Tibial artery (tissue), 4 donors: ENCODE results near the gene ACTL8.

ENCODE experiments used
- DNase-seq, 2 donors: peaks; one replicate each; pipeline ENCODE4 v3.0.0-alpha.2; 2019
- H3K27ac ChIP-seq, 2 donors: fragments of 200-600 bp; sonication (generic) in 1 of 2; 1 replicate in 1 of 2; 2 replicates in 1 of 2; pipeline ENCODE4 v1.5.1; 2018 to 2019; ENCODE audit warnings: mild to moderate bottlenecking in 1 of 2
- H3K27me3 ChIP-seq, 2 donors: fragments of 200-600 bp; sonication (generic) in 1 of 2; one replicate each; pipeline versions ENCODE4 v1.5.1 to v1.6.0; 2016 to 2019
- H3K36me3 ChIP-seq, 3 donors: fragments of 200-600 bp; sonication (generic) in 2 of 3; one replicate each; pipeline ENCODE4 v1.5.1; 2016 to 2019; ENCODE audit warnings: mild to moderate bottlenecking in 2 of 3
- H3K4me1 ChIP-seq, 4 donors: fragments of 200-600 bp; sonication (generic) in 2 of 4; 1 replicate in 3 of 4; 2 replicates in 1 of 4; pipeline ENCODE4 v1.5.1; 2016 to 2019
- H3K4me3 ChIP-seq, 2 donors: fragments of 200-600 bp; sonication (generic) in 1 of 2; 1 replicate in 1 of 2; 2 replicates in 1 of 2; pipeline ENCODE4 v1.5.1; 2018 to 2019; ENCODE audit warnings: mild to moderate bottlenecking in 2 of 2
- H3K9me3 ChIP-seq, 3 donors: fragments of 200-600 bp; sonication (generic) in 1 of 3; one replicate each; pipeline ENCODE4 v1.5.1; 2016 to 2019
- intact Hi-C: fragments of 100-400 bp; cut with DNase I; formaldehyde crosslinking; loops from one replicate; pipeline ENCODE4 v1.15.0; 2023; ENCODE audit warnings: low total_unique reads
- TF ChIP-seq, protein P1 (sequence below), 2 experiments: fragments of 200-600 bp in 1 of 2; fragments of 450-650 bp in 1 of 2; IDR thresholded peaks; one replicate each; pipeline ENCODE4 v1.5.1; 2017 to 2019; ENCODE audit warnings: antibody characterized with exemption in 2 of 2, mild to moderate bottlenecking in 1 of 2, moderate library complexity in 1 of 2

The ACTL8 gene

GRCh38 chr1:17711941-17712340 lies 43.2 kb upstream of the ACTL8 start:
- TF ChIP-seq, protein P1, sequence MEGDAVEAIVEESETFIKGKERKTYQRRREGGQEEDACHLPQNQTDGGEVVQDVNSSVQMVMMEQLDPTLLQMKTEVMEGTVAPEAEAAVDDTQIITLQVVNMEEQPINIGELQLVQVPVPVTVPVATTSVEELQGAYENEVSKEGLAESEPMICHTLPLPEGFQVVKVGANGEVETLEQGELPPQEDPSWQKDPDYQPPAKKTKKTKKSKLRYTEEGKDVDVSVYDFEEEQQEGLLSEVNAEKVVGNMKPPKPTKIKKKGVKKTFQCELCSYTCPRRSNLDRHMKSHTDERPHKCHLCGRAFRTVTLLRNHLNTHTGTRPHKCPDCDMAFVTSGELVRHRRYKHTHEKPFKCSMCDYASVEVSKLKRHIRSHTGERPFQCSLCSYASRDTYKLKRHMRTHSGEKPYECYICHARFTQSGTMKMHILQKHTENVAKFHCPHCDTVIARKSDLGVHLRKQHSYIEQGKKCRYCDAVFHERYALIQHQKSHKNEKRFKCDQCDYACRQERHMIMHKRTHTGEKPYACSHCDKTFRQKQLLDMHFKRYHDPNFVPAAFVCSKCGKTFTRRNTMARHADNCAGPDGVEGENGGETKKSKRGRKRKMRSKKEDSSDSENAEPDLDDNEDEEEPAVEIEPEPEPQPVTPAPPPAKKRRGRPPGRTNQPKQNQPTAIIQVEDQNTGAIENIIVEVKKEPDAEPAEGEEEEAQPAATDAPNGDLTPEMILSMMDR (IDR thresholded peaks at IDR 0.05): no peak
- Histone ChIP-seq H3K9me3 (no peaks in the 10 kb centered on the region), H3K4me1 (no peaks in the 10 kb centered on the region), H3K36me3 (no peaks in the 10 kb centered on the region), H3K4me3 (no peak overlapping the region), H3K27ac (no peak overlapping the region), H3K27me3 (peaks cover 0 to 9% of the 10 kb centered on the region in 2 donors)
- no peak for DNase-seq
- intact Hi-C loops: no loop called here

- peaks cover 0 to 18% of the 10 kb centered on the region in 2 donors for H3K27me3 ChIP-seq
- no peaks in the 10 kb centered on the region for H3K4me1 ChIP-seq
- no peak for DNase-seq
- no peaks in the 10 kb centered on the region for H3K36me3 ChIP-seq
- no peak overlapping the region for H3K27ac ChIP-seq
- H3K9me3 ChIP-seq: no peaks in the 10 kb centered on the region
- intact Hi-C loops: no loop called here
- TF ChIP-seq, protein P1 (IDR thresholded peaks at IDR 0.05): no peak
- H3K4me3 ChIP-seq: no peak overlapping the region
Observed at GRCh38 chr1:17713993-17714392, 41.1 kb upstream of the ACTL8 start.

DNA sequence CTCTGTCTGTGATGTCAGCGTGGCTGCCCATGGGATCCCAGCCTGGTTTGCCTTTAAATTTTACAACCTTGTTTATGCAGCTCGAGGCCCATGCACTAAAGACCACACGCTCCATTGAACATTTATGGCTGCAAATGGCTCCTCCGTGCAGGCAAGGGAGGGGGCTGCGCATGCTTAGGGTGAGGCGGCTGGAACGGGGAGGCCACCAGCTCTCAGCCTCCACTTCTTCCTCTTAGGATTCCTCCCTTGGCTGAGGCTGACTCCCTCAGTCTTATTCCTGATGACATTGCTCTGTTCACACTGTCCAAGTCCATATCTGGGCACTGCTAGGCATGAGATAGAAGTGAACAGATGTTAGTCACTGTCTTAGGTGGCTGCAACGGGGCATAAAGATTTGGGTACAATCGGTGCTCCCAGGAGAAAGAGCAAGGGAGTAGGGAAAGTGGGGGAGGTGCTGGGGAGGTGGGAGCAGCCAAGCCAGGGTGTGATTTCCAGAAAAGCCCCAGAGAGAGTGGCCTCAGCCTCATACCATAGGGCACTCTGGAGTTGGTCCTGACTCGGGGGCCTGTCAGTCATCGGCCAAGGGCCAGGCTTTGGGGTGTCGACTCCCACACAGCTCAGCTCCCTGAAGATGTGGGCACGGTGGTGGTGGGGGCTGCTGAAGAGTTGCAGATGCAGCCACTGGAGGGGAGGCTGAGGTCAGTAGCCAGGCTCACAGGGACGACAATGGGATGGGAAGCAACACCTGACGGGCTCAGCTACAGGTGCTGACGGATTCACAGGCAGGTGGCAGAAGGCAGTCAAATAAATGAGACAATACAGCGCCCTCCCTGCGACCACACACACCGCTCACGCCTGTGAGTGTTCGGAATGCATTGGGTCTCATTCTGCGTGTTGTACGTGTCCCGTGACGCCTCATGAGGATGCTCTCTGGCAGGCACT lies 37.3 kb upstream of the ACTL8 start:
- H3K4me3 ChIP-seq: no peak overlapping the region
- peaks cover 0 to 23% of the 10 kb centered on the region in 2 donors for H3K27me3 ChIP-seq
- intact Hi-C loops: no loop called here
- no peaks in the 10 kb centered on the region for H3K36me3 ChIP-seq
- H3K9me3 ChIP-seq: no peaks in the 10 kb centered on the region
- H3K27ac ChIP-seq: no peak overlapping the region
- TF ChIP-seq, protein P1 (IDR thresholded peaks at IDR 0.05): no peak
- no peak for DNase-seq
- no peaks in the 10 kb centered on the region for H3K4me1 ChIP-seq

- no peaks in the 10 kb centered on the region for H3K4me1 ChIP-seq
- intact Hi-C loops: no loop called here
- no peaks in the 10 kb centered on the region for H3K9me3 ChIP-seq
- TF ChIP-seq, protein P1 (IDR thresholded peaks at IDR 0.05): no peak
- H3K27me3 ChIP-seq: peaks cover 0 to 28% of the 10 kb centered on the region in 2 donors
- no peak overlapping the region for H3K4me3 ChIP-seq
- no peak overlapping the region for H3K27ac ChIP-seq
- no peak for DNase-seq
- no peaks in the 10 kb centered on the region for H3K36me3 ChIP-seq
Observed at GRCh38 chr1:17719874-17720273, 35.3 kb upstream of the ACTL8 start.

- intact Hi-C loops: no loop called here
- H3K4me3 ChIP-seq: no peak overlapping the region
- H3K4me1 ChIP-seq: no peaks in the 10 kb centered on the region
- H3K36me3 ChIP-seq: no peaks in the 10 kb centered on the region
- no peak for DNase-seq
- peaks cover 0 to 32% of the 10 kb centered on the region in 2 donors for H3K27me3 ChIP-seq
- H3K27ac ChIP-seq: no peak overlapping the region
- H3K9me3 ChIP-seq: no peaks in the 10 kb centered on the region
- TF ChIP-seq, protein P1 (IDR thresholded peaks at IDR 0.05): no peak
Observed at GRCh38 chr1:17721444-17721843, 33.7 kb upstream of the ACTL8 start.
